PC-3 (cell line): ENCODE results near the gene PLXDC1.

Experiments used
- CTCF ChIP-seq: fragments of 300-600 bp; sonication (generic); conservative IDR thresholded peaks from 2 replicates; pipeline ENCODE4 v1.5.1; 2017; ENCODE audit warnings: antibody characterized with exemption, low read depth, mild to moderate bottlenecking, low read length
- EZH2phosphoT487 ChIP-seq: fragments of 300-600 bp; sonication (generic); IDR thresholded peaks from 2 replicates; pipeline ENCODE4 v1.6.1; 2018; ENCODE audit warnings: mild to moderate bottlenecking, antibody characterized with exemption, low read length, borderline replicate concordance

- TF ChIP-seq CTCF, result no peak
- no peak for TF ChIP-seq EZH2phosphoT487
Observed at GRCh38 chr17:39026980-39027451, 124.4 kb downstream of the PLXDC1 start.
